Fibroblast of lung (primary cell): ENCODE results near the gene ACE. TPM values are rescaled to one million over a fixed set of nuclear protein-coding genes. Genes with fewer than 3 reads are reported as not detected.

Source experiments
- DNase-seq, 2 donors: peaks; one replicate each; pipeline versions ENCODE4 v3.0.0 to v3.0.0-alpha.2; 2010; ENCODE audit warnings: low read depth in 2 of 2
- H2AFZ ChIP-seq: 2 replicates; pipeline ENCODE4 v1.5.1; 2012; ENCODE audit warnings: low read length, control low read depth, inconsistent platforms
- H3K27ac ChIP-seq: 2 replicates; pipeline ENCODE4 v1.5.1; 2011; ENCODE audit warnings: low read length, control low read depth; ENCODE audit not compliant: insufficient read depth
- H3K27me3 ChIP-seq: 2 replicates; pipeline ENCODE4 v1.5.1; 2011; ENCODE audit warnings: mild to moderate bottlenecking, low read length; ENCODE audit not compliant: control insufficient read depth, insufficient read depth
- H3K36me3 ChIP-seq: 2 replicates; pipeline ENCODE4 v1.5.1; 2011; ENCODE audit warnings: low read length; ENCODE audit not compliant: control insufficient read depth, insufficient read depth
- H3K4me1 ChIP-seq: 2 replicates; pipeline ENCODE4 v1.5.1; 2011; ENCODE audit warnings: low read length; ENCODE audit not compliant: control insufficient read depth, insufficient read depth; ENCODE audit errors: extremely low read depth
- H3K4me2 ChIP-seq: 2 replicates; pipeline ENCODE4 v1.5.1; 2011; ENCODE audit warnings: low read length, control low read depth; ENCODE audit not compliant: insufficient read depth; ENCODE audit errors: extremely low read depth
- H3K4me3 ChIP-seq, 4 experiments: fragments of 200-600 bp in 1 of 4; sonication (generic) in 1 of 4; replicated peaks in 1 of 4; 2 replicates each; pipeline ENCODE4 v1.5.1; 2011 to 2016; ENCODE audit warnings: low read length in 4 of 4, low read depth in 3 of 4, mild to moderate bottlenecking in 3 of 4, control low read depth in 2 of 4, inconsistent platforms in 1 of 4, mixed read lengths in 1 of 4; ENCODE audit not compliant: insufficient read depth in 1 of 4; ENCODE audit errors: control extremely low read depth in 1 of 4
- H3K79me2 ChIP-seq: 2 replicates; pipeline ENCODE4 v1.5.1; 2012; ENCODE audit warnings: mild to moderate bottlenecking, low read length, inconsistent platforms; ENCODE audit not compliant: control insufficient read depth, insufficient read depth
- H3K9ac ChIP-seq: 2 replicates; pipeline ENCODE4 v1.5.1; 2011; ENCODE audit warnings: mild to moderate bottlenecking, low read length, control low read depth; ENCODE audit not compliant: insufficient read depth
- H3K9me3 ChIP-seq: 2 replicates; pipeline ENCODE4 v1.5.1; 2012; ENCODE audit warnings: low read depth, low read length; ENCODE audit not compliant: control insufficient read depth, insufficient read depth
- H4K20me1 ChIP-seq: 2 replicates; pipeline ENCODE4 v1.5.1; 2011; ENCODE audit warnings: low read length; ENCODE audit not compliant: control insufficient read depth, insufficient read depth; ENCODE audit errors: extremely low read depth
- CTCF ChIP-seq, 2 donors: IDR thresholded peaks in 1 of 2; conservative IDR thresholded peaks in 1 of 2; 1 replicate in 1 of 2; 2 replicates in 1 of 2; pipeline ENCODE4 v1.5.1; 2011 to 2012; ENCODE audit warnings: low read length in 2 of 2, control low read depth in 1 of 2, inconsistent platforms in 1 of 2, low read depth in 1 of 2, mild to moderate bottlenecking in 1 of 2
- EZH2 ChIP-seq: IDR thresholded peaks from 2 replicates; pipeline ENCODE4 v1.5.1; 2012; ENCODE audit warnings: low read length, control low read depth, mild to moderate bottlenecking; ENCODE audit errors: missing control alignments
- polyA plus RNA-seq, 2 donors: library from polyadenylated mRNA; depleted of rRNA in 1 of 2; stranded (reverse) in 1 of 2; unstranded in 1 of 2; fragments of >200 nt; gene quantifications; 2 replicates each; pipeline ENCODE4 v1.2.1, GENCODE V29; 2011 to 2012; ENCODE audit warnings: missing spikeins in 1 of 2
- total RNA-seq: library from RNA; depleted of rRNA; stranded (reverse); fragments of >200 nt; gene quantifications from 2 replicates; pipeline ENCODE4 v1.2.1, GENCODE V29; 2014

ACE gene
- total and polyA plus RNA-seq, 2 donors (not counting 1 experiment from before 2014, with no cell fraction given) = 0.92 to 2.5 TPM

GRCh38 chr17:63495491-63495890 is 18.6 kb downstream of the ACE start:
- H3K27ac ChIP-seq = no peak overlapping the region
- no peak for TF ChIP-seq EZH2
- no peak for TF ChIP-seq CTCF (conservative IDR thresholded peaks at IDR 0.05 in 1 of 2, IDR thresholded peaks at IDR 0.05 in 1 of 2; ENCODE audit: low read depth in 1 of 2, low read length in 2 of 2)
- DNase-seq = no peak
- no peak overlapping the region for H3K4me2 ChIP-seq
- H3K9me3 ChIP-seq = no peaks in the 10 kb centered on the region
- no peak overlapping the region for H3K9ac ChIP-seq
- no peak overlapping the region for H3K4me3 ChIP-seq
- no peak overlapping the region for H2AFZ ChIP-seq
- peaks cover 6% of the 10 kb centered on the region for H3K4me1 ChIP-seq
- no peaks in the 10 kb centered on the region for H3K36me3 ChIP-seq
- no peaks in the 10 kb centered on the region for H3K79me2 ChIP-seq
- H4K20me1 ChIP-seq = no peaks in the 10 kb centered on the region
- H3K27me3 ChIP-seq = peaks cover 15% of the 10 kb centered on the region

- Histone ChIP-seq H3K9ac (no peak overlapping the region), H2AFZ (no peak overlapping the region), H3K4me1 (peaks cover 6% of the 10 kb centered on the region), H4K20me1 (no peaks in the 10 kb centered on the region), H3K4me3 (no peak overlapping the region), H3K4me2 (no peak overlapping the region), H3K36me3 (no peaks in the 10 kb centered on the region), H3K9me3 (no peaks in the 10 kb centered on the region), H3K79me2 (no peaks in the 10 kb centered on the region), H3K27me3 (peaks cover 9% of the 10 kb centered on the region), H3K27ac (no peak overlapping the region)
- DNase-seq = no peak
- TF ChIP-seq CTCF (conservative IDR thresholded peaks at IDR 0.05 in 1 of 2, IDR thresholded peaks at IDR 0.05 in 1 of 2; ENCODE audit: low read depth in 1 of 2, low read length in 2 of 2) (no peak), EZH2 (no peak)
Observed at GRCh38 chr17:63496177-63496576, 19.3 kb downstream of the ACE start.

GRCh38 chr17:63496663-63497400 is 20.0 kb downstream of the ACE start:
- Histone ChIP-seq H3K27me3 (peaks cover 5% of the 10 kb centered on the region), H4K20me1 (no peaks in the 10 kb centered on the region), H3K9ac (no peak overlapping the region), H2AFZ (no peak overlapping the region), H3K79me2 (no peaks in the 10 kb centered on the region), H3K4me2 (no peak overlapping the region), H3K27ac (no peak overlapping the region), H3K4me1 (peaks cover 6% of the 10 kb centered on the region), H3K36me3 (no peaks in the 10 kb centered on the region), H3K9me3 (no peaks in the 10 kb centered on the region), H3K4me3 (no peak overlapping the region)
- no peak for TF ChIP-seq CTCF (conservative IDR thresholded peaks at IDR 0.05 in 1 of 2, IDR thresholded peaks at IDR 0.05 in 1 of 2; ENCODE audit: low read depth in 1 of 2, low read length in 2 of 2)
- no peak for TF ChIP-seq EZH2
- DNase-seq = no peak
